Hematopoietic multipotent progenitor cell treated with erythropoietin and hydrocortisone succinate and interleukin-3 and kit ligand, for 4 days (in vitro differentiated cells): Measurements from ENCODE around the gene ATP10A.
"Not testable (repeated sequence)": the region's sequence is repeated elsewhere in the genome, so short reads cannot be mapped to it uniquely, and the experiment has no call there.

Source experiments
- DNase-seq: peaks from one replicate; pipeline ENCODE4 v3.0.0-alpha.2; 2015

Gene ATP10A

GRCh38 chr15:25858952-25859760, 4.0 kb downstream of the ATP10A start:
- no peak for DNase-seq

- DNase-seq, result not testable (repeated sequence)
Measured at GRCh38 chr15:25856059-25856458, 7.1 kb downstream of the ATP10A start.

GRCh38 chr15:25852661-25853524, 10.2 kb downstream of the ATP10A start:
- DNase-seq, result peak; percentile 32

- no peak for DNase-seq
Measured at GRCh38 chr15:25852027-25852426, 11.1 kb downstream of the ATP10A start.

- peak; percentile 82 for DNase-seq
Measured at GRCh38 chr15:25850154-25851111, 12.7 kb downstream of the ATP10A start.

GRCh38 chr15:25849157-25849921, 13.8 kb downstream of the ATP10A start:
- peak; percentile 43 for DNase-seq

GRCh38 chr15:25848784-25849156, 14.4 kb downstream of the ATP10A start:
- no peak for DNase-seq

GRCh38 chr15:25848325-25848724, 14.8 kb downstream of the ATP10A start:
- no peak for DNase-seq

- DNase-seq, result no peak
Measured at GRCh38 chr15:25847051-25847450, 16.1 kb downstream of the ATP10A start.

GRCh38 chr15:25846377-25846776, 16.8 kb downstream of the ATP10A start:
- DNase-seq, result no peak

GRCh38 chr15:25844981-25845680, 18.0 kb downstream of the ATP10A start:
- no peak for DNase-seq

- DNase-seq, result no peak
Measured at GRCh38 chr15:25844542-25844941, 18.6 kb downstream of the ATP10A start.

- DNase-seq, result no peak
Measured at GRCh38 chr15:25844076-25844475, 19.1 kb downstream of the ATP10A start.

- no peak for DNase-seq
Measured at GRCh38 chr15:25839638-25840156, 23.4 kb downstream of the ATP10A start.

- no peak for DNase-seq
Measured at GRCh38 chr15:25838871-25839195, 24.3 kb downstream of the ATP10A start.

GRCh38 chr15:25838191-25838870, 24.8 kb downstream of the ATP10A start:
- no peak for DNase-seq

GRCh38 chr15:25832158-25832557, 31.0 kb downstream of the ATP10A start:
- no peak for DNase-seq

GRCh38 chr15:25830844-25831451, 32.2 kb downstream of the ATP10A start:
- DNase-seq, result no peak

GRCh38 chr15:25829073-25829472, 34.1 kb downstream of the ATP10A start:
- no peak for DNase-seq

- no peak for DNase-seq
Measured at GRCh38 chr15:25825207-25825606, 37.9 kb downstream of the ATP10A start.
